Heart right ventricle (tissue), 16 donors: ENCODE results near the gene MAP3K7CL. TPM values are rescaled to one million over a fixed set of nuclear protein-coding genes. Genes with fewer than 3 reads are reported as not detected.

ENCODE experiments used
- ATAC-seq, 8 donors: fragments of 200-7000 bp; cut with Tn5 transposase; one replicate each; pipeline ENCODE4 v1.9.1; 2020; ENCODE audit warnings: mild to moderate bottlenecking in 8 of 8, moderate library complexity in 8 of 8, moderate number of reproducible peaks in 1 of 8
- DNase-seq, 2 donors: peaks; one replicate each; pipeline ENCODE4 v3.0.0-alpha.2; 2020
- H3K27ac ChIP-seq, 10 donors: fragments of 200-600 bp; sonication (generic) in 2 of 10; one replicate each; pipeline versions ENCODE4 v1.5.0 to v1.8.0; 2020 to 2022; ENCODE audit warnings: mild to moderate bottlenecking in 3 of 10
- H3K27me3 ChIP-seq, 7 donors: fragments of 200-600 bp; one replicate each; pipeline ENCODE4 v1.8.0; 2021 to 2022; ENCODE audit warnings: mild to moderate bottlenecking in 2 of 7
- H3K36me3 ChIP-seq, 9 donors: fragments of 200-600 bp; sonication (generic) in 1 of 9; one replicate each; pipeline versions ENCODE4 v1.5.0 to v1.8.0; 2020 to 2022; ENCODE audit warnings: mild to moderate bottlenecking in 2 of 9
- H3K4me1 ChIP-seq, 9 donors: fragments of 200-600 bp; sonication (generic) in 1 of 9; one replicate each; pipeline versions ENCODE4 v1.5.0 to v1.8.0; 2020 to 2022; ENCODE audit warnings: mild to moderate bottlenecking in 4 of 9
- H3K4me3 ChIP-seq, 10 donors: fragments of 200-600 bp; sonication (generic) in 2 of 10; one replicate each; pipeline versions ENCODE4 v1.5.0 to v1.8.0; 2020 to 2022; ENCODE audit warnings: mild to moderate bottlenecking in 7 of 10, moderate library complexity in 2 of 10
- H3K9me3 ChIP-seq, 11 donors: fragments of 200-600 bp in 10 of 11; sonication (generic) in 2 of 11; one replicate each; pipeline versions ENCODE4 v1.5.0 to v1.8.0; 2013 to 2022; ENCODE audit warnings: mild to moderate bottlenecking in 2 of 11, control low read depth in 1 of 11, moderate library complexity in 1 of 11
- WGBS, 2 donors: extraction: QIAGEN DNeasy Blood & Tissue Kit; methylation state at CpG; one replicate each; pipeline ENCODE4 v1.1.7; 2013; ENCODE audit warnings: inconsistent platforms in 1 of 2; 5-methylcytosine and 5-hydroxymethylcytosine counted together
- intact Hi-C, 10 donors: fragments of 100-400 bp; cut with DNase I; formaldehyde crosslinking; loops; one replicate each; pipeline versions ENCODE4 v1.11.1 to v1.14.2; 2022
- polyA plus RNA-seq, 2 donors: library from polyadenylated mRNA; stranded (reverse); fragments of 200-250 nt; gene quantifications; one replicate each; pipeline ENCODE4 v1.2.3, GENCODE V29; 2013
- total RNA-seq, 10 donors: library from RNA; stranded (reverse); fragmentation: NEBNext Ultra II Directional in 3 of 10; extraction: Animal tissue kit (Norgen Biotek cat#: 25700) in 3 of 10; gene quantifications; one replicate each; pipeline versions ENCODE4 v1.2.1 to v1.2.4, GENCODE V29; 2021 to 2023
- TF ChIP-seq, protein P1 (sequence below), 9 donors: fragments of 200-600 bp; sonication (generic) in 2 of 9; IDR thresholded peaks; one replicate each; pipeline versions ENCODE4 v1.5.0 to v1.8.0; 2021 to 2022; ENCODE audit warnings: antibody characterized with exemption in 9 of 9, mild to moderate bottlenecking in 5 of 9, moderate library complexity in 1 of 9
- donor health status: Arrhythmogenic right ventricular cardiomyopathy.
- donor health status: ischemic (EF 13 %, LVEDD 7.1; RV severe dilation, severe dysfunction).
- donor health status: healthy with polysubstance abuse.
- donor health status: DM: no; HTN: yes; CAD: no.
- donor health status: DM: no; HTN: no; CAD: no.
- donor health status: ischemic (EF 25% LVEDD 6.9; RV normal size, moderate dysfunction).
- donor health status: ischemic (EF 25% LVEDD 5.7; RV mildly dilated, moderate dysfunction).
- donor health status: healthy.
- donor health status: DM: yes; HTN: yes; CAD: no.
- donor health status: Ischemic cardiomyopathy.
- donor health status: ischemic (EF 35%, LVEDD 5.7; RV mildly dilated, moderate dysfunction).
- donor health status: nonischemic (EF 11% LVEDD 7.7; RV severe dilation, severe dysfunction).
- donor health status: DM: yes; HTN: yes; CAD: no.
- donor health status: PGD.
- donor health status: ischemic (EF 29% LVEDD 5.4; RV normal size, mild dysfunction).
- donor health status: nonischemic (EF 23%, LVEDD 6.1; RV moderate dilation, normal function).

MAP3K7CL gene
- total and polyA plus RNA-seq, 12 donors = 0.64 to 62.1 (median 3.6) TPM

GRCh38 chr21:29205988-29206387 lies 75.5 kb downstream of the MAP3K7CL start:
- H3K9me3 ChIP-seq = peaks cover 0 to 17% (median 11%) of the 10 kb centered on the region in 11 donors
- H3K4me3 ChIP-seq = no peak overlapping the region
- TF ChIP-seq, protein P1, sequence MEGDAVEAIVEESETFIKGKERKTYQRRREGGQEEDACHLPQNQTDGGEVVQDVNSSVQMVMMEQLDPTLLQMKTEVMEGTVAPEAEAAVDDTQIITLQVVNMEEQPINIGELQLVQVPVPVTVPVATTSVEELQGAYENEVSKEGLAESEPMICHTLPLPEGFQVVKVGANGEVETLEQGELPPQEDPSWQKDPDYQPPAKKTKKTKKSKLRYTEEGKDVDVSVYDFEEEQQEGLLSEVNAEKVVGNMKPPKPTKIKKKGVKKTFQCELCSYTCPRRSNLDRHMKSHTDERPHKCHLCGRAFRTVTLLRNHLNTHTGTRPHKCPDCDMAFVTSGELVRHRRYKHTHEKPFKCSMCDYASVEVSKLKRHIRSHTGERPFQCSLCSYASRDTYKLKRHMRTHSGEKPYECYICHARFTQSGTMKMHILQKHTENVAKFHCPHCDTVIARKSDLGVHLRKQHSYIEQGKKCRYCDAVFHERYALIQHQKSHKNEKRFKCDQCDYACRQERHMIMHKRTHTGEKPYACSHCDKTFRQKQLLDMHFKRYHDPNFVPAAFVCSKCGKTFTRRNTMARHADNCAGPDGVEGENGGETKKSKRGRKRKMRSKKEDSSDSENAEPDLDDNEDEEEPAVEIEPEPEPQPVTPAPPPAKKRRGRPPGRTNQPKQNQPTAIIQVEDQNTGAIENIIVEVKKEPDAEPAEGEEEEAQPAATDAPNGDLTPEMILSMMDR (IDR thresholded peaks at IDR 0.05) = no peak
- H3K4me1 ChIP-seq = peaks cover 0 to 36% (median 5%) of the 10 kb centered on the region in 9 donors
- H3K27me3 ChIP-seq = no peaks in the 10 kb centered on the region
- ATAC-seq = no peak
- no peak for DNase-seq
- no peak overlapping the region for H3K27ac ChIP-seq
- intact Hi-C loops = no loop called here
- no peaks in the 10 kb centered on the region for H3K36me3 ChIP-seq
- 80 to 85% methylated on average over 3 of the region's 3 CpGs for WGBS, 2 donors

DNA sequence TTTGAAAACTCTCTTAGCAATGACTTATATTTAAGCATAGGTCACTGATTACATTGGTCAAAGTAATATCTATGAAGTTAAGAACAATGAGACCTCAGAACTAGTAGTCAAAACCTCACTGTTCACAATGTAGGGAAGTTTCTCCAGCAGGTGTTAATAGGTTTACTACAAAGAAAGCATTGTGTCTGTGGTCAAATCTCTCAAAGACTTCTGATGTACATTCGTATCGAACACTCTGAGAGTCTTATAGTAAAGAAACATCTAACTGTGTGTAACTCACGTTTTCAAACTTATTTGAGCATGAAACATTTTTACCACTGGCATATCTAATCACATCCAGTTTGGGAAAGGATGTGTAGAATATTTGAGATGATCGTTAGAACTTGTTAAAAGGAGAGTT lies 76.0 kb downstream of the MAP3K7CL start:
- Histone ChIP-seq H3K27ac (no peak overlapping the region), H3K27me3 (no peaks in the 10 kb centered on the region), H3K4me3 (no peak overlapping the region), H3K36me3 (no peaks in the 10 kb centered on the region), H3K4me1 (peaks cover 0 to 36% (median 5%) of the 10 kb centered on the region in 9 donors), H3K9me3 (peaks cover 0 to 12% (median 6%) of the 10 kb centered on the region in 11 donors)
- WGBS, 2 donors = 85% methylated on average over 4 of the region's 4 CpGs
- intact Hi-C loops = no loop called here
- no peak for DNase-seq
- ATAC-seq = no peak
- TF ChIP-seq, protein P1 (IDR thresholded peaks at IDR 0.05) = no peak

DNA sequence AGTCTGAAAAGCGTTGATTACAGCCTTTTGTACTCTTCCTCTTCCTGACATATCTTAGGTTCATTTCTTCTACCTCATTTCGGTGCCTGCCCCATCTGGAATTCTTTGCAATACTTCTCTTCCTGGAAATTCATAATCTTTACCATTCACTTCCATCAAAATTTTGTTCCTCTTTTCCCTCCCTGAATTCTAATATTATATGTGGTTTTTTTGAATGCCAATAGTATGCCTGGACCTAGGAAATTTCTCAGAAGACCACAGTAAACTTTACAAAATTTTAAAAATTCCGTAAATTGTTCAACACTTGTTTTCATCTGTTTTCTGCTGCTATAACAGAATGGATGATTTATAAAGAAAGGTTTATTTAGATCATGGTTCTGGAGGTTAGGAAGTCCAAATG lies 76.8 kb downstream of the MAP3K7CL start:
- no peak overlapping the region for H3K4me3 ChIP-seq
- intact Hi-C loops = no loop called here
- no peaks in the 10 kb centered on the region for H3K27me3 ChIP-seq
- peaks cover 0 to 36% (median 5%) of the 10 kb centered on the region in 9 donors for H3K4me1 ChIP-seq
- ATAC-seq = no peak
- DNase-seq = no peak
- peak overlapping the region in 1 of 10 donors; percentile 87 for H3K27ac ChIP-seq
- H3K36me3 ChIP-seq = no peaks in the 10 kb centered on the region
- 82 to 90% methylated on average over 3 of the region's 3 CpGs for WGBS, 2 donors
- TF ChIP-seq, protein P1 (IDR thresholded peaks at IDR 0.05) = no peak
- H3K9me3 ChIP-seq = peaks cover 0 to 5% (median 0%) of the 10 kb centered on the region in 11 donors

DNA sequence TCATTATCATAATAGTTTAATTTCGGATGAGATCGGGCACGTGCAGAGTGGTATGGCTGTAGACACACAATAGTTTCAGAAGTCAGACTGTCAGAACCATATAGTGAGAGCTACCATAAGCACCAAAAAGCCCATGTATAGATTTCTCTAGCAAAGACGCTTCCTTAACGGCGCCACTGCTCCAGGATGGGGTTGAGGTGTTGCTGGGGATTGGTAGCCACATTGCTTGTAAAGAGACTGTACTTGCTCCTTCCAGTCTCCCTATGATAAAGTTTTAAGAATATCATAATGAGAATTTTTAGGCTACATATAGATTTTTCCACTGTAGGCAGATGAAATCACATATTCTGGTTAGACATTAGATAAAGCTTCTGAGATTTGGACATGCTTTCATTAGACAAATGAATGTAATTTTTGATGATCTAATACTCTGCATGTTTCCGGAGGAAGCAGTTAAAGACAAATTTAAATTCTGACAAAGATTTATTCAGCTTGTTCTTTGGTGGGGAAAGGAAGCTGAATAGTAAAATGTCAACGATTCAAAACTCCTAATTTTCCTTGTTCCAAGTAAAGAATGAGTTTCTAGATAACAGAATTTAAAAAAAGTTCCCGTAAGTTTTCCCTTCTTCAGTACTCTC lies 77.7 kb downstream of the MAP3K7CL start:
- Histone ChIP-seq H3K9me3 (no peaks in the 10 kb centered on the region), H3K4me1 (peaks cover 0 to 36% (median 5%) of the 10 kb centered on the region in 9 donors), H3K27ac (peak overlapping the region in 8 of 10 donors; percentile 3 to 87 (median 66)), H3K4me3 (peak overlapping the region in 1 of 10 donors; percentile 3), H3K36me3 (no peaks in the 10 kb centered on the region), H3K27me3 (no peaks in the 10 kb centered on the region)
- TF ChIP-seq, protein P1 (IDR thresholded peaks at IDR 0.05) = no peak
- no peak for DNase-seq
- peak in 2 of 8 donors; percentile 34 to 35 for ATAC-seq
- intact Hi-C loops = no loop called here
- whole genome bisulfite sequencing, 2 donors = 54 to 60% methylated on average over 9 of the region's 9 CpGs
